ENCODE results near the gene NXT1. TPM values are rescaled to one million over a fixed set of nuclear protein-coding genes. Genes with fewer than 3 reads are reported as not detected.

NXT1 gene
- total RNA-seq, 1 experiment from 2014 or later = 123 TPM

DNA sequence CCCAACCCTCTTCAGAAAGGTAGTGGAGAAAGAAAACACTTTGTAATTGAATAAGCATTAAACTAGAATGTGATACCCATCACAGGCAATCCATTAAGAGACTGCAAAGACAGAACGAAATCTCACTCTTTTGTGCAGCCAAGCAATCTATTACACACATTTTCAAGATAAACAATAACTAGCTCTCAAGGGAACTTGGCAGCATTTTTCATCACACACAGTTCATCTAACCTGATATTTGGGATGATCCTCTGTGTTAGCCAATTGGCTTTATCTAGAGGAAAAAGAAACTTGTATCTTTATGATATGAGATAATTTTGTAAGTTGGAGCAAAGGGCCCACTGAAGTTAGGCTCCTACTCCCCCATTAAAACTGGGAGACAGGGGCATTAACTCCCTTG, 9.9 kb downstream of the NXT1 start:
- DNase-seq (ENCODE audit: low read depth) = no peak

DNA sequence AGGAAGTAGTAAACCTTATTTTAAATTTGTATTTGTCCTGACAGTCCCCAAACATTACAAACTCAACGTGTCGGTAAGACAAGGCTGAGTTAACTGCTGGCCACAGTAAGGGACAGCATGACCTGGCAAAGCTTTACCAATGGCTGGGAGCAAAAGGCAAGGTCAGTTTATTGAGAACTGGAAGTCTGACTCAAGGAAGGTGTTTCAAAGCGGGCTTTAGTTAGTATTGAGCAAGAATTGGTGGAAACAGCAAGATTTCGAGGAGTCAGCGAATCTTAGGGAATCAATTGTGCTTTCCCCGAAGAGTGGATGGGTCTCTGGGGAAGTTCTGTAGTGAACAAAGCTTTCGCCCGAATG, 10.5 kb downstream of the NXT1 start:
- peak; percentile 57 for DNase-seq (ENCODE audit: low read depth)

DNA sequence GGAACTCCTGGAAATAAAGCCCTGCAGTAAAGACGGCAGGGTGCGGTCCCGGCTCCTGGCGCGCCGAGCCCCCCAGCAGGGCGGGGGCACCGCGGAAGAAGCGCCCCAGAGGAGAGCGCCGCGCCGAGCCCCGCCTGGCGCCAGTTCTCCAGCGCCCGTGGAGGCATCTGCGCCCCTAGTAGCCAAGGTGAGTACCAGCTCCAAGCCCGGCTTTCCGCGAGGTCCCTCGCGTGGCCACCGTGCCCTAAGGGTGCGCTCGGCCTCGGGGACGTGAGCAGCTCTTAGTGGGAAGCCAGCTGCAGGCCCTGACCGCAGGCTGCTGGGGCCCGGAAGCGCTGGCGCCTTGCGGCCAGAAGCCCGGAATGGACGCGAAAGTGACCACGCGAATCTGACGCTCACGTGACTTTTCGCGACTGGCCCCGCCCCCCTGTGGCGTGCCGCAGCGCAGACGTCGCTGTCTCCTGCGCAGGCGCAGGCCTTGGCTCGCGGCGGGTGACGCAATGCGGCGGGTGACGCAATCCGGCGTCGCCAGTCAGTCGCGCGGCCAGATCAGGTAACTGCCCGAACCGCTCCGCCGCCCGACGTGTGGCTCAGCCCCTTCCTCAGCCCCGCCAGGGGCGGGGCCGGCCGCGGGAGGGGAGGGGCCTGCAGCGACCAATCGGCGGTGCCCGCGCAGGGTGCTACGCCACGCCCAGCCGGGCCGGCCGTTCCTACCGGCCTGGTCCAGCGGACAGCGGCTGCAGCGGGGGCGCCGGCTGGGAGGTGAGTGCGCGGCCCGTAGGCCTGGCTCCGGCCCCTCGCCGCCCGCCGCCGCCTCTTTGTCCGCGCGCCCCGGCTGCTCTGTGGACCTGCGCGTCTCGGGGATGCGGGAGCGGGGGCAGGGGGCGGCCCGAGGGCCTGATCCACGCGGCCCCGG, 11.1 kb downstream of the NXT1 start, which contains the start of gene GZF1:
GZF1 (plus strand) TSS at position 707 of the 916 bp plus-strand sequence. CDS start 2,202 bp downstream, outside the sequence.
- peak; percentile 98 for DNase-seq (ENCODE audit: low read depth)

DNA sequence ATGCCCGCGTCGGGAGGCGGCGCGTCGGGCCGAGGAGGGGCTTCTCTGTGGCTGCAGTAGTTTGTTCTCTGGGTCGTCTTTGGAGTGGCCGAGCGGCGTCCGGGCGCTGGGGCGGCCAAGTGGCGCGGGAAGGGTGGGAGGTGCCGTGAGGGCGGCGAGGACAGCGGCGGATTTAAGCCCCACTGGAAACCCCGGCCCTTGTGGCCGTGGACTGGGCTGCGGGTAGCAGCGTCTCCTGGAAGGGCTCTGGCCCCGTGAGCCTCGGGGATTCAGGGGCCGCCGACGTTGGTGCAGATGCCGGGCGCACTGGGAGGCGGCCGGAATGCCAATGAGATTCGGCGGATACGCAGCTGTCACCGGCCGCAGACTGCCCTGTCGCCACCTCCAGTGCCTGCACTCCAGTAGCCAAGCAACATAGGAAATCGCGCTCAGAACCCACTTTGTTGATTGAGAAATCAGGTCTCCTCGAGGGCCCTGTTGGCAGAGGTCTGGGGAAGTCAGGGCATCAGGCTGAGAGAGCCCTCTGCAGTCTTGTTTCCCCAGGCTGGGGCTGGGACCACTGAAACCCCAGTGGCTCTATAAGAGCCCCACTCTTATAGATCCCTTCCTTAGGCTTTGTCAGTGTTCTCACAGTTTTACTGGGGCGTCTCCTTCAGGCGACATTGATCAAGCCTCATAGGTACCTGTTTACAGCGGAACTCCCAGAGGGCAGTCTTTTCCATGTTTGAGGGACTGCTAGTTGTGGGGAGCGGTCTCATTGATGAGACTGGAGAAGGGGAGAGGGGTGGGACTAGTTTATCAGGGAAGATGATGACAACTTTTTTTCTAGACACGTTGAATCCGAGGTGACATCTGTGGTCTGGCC, 12.0 kb downstream of the NXT1 start:
- DNase-seq (ENCODE audit: low read depth) = peak; percentile 61

DNA sequence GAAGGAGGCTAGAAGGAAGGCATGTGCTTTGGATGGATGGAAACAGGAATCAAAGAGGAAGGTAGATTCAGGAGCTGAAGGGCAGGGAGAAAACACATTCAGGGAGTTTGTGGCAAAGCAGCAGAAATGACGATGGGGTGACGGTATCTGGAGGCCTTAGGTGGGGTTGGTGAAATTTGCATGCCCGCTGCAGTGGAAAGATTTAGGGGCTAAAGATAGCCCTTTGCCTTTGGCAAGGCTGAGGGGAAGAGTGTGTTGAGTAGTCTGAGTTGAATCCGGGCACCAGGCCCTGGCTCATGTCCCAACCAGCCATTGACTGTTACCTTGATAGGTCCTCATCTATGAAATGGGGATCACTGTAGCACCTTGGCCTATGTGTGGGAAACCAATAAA, 12.7 kb downstream of the NXT1 start:
- DNase-seq (ENCODE audit: low read depth) = peak; percentile 43

DNA sequence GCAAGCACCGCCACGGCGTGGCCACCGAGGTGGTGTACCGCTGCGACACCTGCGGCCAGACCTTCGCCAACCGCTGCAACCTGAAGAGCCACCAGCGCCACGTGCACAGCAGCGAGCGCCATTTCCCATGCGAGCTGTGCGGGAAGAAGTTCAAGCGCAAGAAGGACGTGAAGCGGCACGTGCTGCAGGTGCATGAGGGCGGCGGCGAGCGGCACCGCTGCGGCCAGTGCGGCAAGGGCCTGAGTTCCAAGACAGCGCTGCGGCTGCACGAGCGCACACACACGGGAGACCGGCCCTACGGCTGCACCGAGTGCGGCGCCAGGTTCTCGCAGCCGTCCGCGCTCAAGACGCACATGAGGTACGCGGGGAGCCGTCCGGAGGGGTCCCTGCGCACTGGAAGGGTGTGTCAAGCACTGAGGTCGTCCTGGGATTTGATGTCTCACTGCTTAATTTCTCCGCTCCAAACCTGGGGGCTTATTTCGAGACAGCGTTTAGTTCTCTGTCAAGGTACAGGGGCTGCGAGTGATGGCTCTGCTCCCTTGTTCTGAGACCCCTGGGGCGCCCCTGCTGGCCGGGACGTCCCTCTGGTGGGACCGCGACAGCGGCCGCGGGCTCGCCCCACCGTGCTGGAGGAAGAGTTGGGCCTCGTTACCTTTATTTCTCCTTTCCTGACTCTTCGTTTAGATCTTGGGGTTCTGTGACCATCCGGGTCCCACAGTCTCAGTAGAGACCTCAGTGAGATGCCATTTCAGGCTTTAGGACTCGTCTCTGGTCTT, 15.0 kb downstream of the NXT1 start:
- DNase-seq (ENCODE audit: low read depth) = no peak

DNA sequence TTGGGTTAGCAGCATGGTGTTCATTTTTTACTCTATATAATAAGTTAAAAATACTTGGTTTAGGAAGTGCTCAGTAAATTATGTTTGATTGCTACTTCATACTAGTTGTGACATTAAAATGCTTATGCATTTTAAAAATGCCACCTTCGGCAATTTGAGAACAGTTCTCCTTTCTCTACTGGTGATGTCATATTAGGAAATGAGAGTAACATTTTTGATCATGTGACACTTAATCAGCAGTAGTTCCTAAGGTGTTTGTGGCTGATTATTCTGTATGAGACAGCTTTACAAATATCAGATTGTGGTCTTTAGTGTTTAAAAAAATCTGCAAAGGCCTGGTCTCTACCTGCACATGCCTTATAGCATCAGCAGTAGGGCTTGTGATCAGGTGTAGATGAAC, 15.8 kb downstream of the NXT1 start:
- peak; percentile 29 for DNase-seq (ENCODE audit: low read depth)

DNA sequence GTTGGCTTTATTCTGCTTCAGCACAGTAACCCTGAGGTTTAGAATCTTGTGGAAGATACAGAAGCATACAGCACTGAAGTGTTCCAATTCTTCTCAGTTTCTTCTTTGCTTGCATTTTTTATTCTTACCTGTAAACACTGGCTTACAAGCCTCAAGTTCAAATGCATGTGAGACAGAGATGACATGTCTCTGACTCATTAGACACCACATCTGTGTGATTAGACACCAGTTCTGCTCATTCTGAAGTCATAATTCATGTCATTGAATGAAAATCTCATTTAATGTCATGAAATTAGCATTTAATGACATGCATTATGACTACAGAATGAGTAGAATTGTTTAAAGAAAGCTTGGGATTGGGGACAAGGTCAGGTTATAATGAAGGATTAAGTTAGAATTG, 17.2 kb downstream of the NXT1 start:
- DNase-seq (ENCODE audit: low read depth) = peak; percentile 74

DNA sequence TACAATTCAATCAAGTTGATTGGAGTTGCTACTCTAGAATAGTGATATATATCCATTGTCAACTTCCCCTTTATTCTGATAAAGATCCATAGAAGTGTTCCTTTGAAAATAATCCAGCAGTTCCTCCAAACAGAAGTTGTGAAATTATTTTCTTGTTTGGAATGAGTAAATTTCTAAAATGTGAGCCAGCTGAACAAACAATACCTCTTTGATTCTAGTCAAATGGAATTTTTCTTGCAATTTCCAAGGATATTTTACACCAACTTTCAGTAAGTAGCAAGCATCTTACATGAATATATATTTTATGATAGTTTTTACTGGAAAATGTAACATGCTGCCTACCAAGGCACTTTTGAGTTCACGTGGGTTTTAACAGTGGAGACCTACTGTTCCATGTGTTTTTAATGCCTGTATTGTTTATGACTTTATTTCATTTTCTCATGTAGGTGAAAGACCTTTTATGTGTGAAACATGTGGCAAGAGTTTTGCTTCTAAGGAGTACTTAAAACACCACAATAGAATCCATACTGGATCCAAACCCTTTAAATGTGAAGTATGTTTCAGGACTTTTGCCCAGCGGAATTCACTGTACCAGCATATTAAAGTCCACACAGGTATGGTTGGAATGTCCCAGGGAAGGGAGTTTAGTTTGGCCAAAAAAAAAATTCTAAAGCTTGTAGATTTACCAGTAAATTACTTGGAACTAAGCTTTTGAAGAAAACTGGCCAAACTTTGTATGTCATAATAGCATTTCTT, 17.9 kb downstream of the NXT1 start:
- no peak for DNase-seq (ENCODE audit: low read depth)

DNA sequence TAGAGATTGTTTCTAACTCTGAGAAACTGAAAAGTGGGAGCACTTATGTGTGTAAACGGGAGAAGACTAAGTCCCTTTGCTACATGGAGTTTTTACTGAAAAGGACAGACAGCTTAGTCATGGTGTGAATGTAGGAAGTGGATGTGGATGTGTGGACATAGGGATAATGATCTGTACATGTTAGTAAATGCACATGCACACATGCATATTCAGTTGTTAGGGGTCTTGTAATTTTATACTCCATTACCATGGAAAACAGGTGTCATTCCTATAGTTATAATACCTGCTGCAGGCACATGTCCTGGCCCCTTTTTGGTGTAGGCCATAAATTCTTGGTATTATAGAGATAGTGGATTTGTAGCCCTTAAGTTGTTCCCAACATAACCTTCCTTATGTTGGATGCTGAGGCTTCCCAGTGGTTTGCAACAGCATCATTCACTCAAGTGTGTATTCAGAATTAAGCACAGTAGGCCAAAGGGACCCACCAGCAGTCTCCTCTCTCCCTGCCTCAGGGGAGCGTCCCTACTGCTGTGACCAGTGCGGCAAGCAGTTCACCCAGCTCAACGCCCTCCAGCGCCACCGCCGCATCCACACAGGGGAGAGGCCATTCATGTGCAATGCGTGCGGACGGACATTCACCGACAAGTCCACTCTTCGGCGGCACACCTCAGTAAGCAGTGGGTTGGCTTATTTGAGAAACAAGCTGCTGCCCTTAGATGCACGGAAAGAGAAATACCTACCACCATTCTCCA, 18.7 kb downstream of the NXT1 start:
- no peak for DNase-seq (ENCODE audit: low read depth)

DNA sequence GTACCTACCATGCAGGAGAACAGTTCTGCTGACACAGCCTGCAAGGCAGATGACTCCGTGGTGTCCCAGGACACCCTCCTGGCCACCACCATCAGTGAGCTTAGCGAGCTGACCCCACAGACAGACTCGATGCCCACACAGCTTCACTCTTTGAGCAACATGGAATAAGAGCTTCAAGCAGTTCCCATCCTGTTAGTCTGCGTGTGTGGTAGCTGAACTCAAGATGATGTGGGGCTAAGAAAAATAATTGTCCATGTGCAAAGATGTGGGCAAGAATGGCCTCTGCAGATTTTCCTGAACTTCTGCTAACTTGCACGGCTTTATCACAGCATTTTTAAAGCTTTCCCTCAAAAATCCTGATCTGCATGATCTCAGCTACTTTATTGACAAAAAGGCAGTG, 19.7 kb downstream of the NXT1 start:
- DNase-seq (ENCODE audit: low read depth) = no peak

DNA sequence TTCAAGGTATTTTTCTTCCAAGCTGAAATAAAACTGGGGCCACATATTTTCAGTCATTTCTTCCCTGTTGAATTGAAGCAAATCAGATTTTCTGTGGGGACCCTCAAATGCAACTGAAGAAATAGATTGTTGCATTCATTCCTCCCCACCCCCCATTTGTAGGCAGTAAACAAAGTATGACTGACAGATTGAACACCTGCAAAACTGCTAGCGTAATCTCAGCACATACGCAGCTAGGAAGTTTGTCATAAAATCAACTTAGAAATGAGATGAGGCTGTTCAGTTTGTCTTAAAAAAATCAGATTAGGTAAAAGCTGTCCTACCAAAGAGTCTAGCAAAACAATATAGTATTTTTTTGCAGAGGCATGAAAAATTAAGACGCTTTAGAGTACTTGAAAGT, 20.3 kb downstream of the NXT1 start:
- no peak for DNase-seq (ENCODE audit: low read depth)

DNA sequence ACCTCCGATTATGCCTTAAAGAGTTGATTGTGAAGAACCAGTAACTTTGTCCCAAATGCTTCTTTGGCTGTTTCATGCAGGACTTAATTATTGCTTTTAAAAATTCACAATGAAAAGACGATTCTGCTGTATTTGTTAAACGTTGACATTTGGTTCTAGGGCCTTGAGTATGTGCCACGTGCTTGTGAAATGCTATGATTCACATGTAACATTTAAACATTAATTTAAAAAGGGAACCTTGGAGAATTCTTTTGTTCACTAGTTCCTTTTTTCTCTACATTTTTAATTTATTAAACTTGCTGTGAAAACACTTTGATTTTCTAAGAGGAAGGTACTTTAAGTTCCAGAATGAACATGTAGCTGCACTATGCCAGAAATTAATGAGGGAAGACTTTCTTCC, 20.9 kb downstream of the NXT1 start:
- no peak for DNase-seq (ENCODE audit: low read depth)

DNA sequence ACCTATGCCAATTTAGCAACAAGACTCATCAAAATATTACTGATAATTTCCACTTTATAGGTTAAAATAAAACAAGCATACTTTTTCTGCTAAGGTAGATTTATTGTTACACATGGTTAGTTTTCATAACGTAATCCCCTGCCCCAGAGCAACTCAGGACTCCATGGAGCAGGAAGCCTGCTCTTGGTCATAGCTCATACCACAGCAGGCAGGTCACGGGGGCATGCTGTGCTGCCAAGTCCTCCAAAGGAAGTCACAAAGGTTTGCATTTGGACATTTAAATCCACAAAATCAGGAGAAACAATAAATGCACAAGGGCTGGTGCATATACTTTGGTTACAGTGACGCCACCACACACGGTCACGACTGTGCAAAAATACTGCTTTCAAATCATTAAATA, 23.9 kb downstream of the NXT1 start:
- no peak for DNase-seq (ENCODE audit: low read depth)

DNA sequence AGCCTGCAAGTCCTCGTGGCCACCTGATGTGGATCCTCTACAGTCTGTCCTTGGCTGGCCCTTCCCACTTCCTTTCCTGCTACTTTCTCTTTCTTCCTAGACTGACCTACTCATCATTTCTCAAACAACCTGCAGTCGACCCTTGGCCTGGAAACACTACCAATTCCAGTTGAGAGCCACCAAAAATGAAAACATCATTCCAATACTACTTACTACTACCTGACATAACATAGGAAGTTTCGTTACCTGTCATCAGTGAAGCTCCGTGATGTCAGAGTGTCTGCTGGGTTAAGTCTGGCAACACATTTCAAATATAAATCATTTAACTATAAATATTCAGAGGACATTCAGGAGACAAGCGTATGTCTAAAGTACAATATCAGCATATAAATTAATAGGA, 25.2 kb downstream of the NXT1 start:
- no peak for DNase-seq (ENCODE audit: low read depth)

DNA sequence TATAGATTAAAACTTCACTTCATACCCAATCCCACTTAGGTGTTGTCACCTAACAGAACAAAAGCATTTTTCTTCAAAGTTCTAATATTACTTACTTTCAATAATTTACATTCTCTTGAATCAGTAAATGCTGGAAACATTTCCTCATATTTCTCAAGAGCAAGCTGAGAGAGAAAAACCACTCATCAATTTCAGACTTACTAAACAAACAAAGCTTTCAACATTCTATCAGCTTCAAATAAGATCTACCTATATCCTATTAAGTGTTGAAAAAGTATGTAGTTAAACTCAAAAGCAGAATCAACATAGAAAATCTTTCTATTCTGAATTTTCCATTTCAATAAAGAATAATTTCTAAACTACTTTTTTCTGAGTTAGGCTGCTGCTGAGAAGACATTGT, 29.2 kb downstream of the NXT1 start:
- no peak for DNase-seq (ENCODE audit: low read depth)

DNA sequence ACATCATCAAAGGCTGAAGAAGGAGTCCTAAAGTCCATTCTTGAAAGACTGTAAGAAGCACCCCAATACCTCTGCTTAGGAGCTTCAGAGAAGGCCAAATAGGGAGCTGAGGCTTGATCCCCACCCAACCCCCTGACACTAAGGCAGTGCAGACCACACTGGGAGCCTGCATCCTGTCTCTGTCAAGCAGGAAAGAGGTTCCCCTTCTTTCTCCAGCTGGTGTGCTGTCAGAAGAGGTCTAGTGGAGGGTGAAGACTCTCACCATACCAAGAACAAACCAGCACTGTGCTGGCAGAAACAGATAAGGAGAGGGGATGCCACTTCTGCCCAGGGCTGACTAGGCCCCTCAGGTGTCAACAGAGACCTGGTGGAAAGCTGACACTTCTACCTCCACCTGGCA, 31.3 kb downstream of the NXT1 start:
- DNase-seq (ENCODE audit: low read depth) = no peak

DNA sequence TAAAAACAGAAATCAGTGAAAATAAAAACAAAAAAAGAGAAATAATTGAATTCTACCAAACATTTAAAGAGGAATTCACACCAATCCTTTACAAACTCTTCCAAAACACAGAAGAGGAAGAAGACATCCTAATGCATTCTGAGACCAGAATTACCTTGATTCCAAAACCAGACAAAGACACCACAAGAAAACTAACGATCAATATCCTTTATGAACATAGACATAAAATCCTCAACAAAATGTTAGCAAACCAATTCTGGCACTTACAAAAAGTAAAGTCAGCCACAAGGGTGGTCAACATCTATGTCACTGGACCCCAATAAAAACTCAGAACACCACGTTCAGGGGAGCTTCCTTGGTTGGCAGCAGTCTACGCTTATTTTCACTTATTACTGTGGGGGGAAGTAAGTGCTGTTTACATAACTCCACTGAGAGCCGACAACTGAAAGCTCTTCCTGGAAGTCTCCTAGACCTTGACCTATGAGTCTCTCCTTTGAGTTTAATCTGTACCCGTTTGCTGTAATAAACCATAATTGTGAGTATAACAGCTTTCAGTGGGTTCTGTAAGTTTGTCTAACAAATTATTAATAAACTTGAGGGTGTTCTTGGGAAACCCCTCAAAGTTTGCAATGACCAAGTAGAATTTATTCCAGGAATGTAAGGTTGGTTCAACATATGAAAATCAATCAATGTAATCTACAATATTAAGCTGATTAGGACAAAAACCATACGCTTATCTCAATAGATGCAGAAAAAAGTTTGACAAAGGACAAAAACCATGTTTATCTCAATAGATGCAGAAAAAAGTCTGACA, 35.9 kb downstream of the NXT1 start:
- no peak for DNase-seq (ENCODE audit: low read depth)

DNA sequence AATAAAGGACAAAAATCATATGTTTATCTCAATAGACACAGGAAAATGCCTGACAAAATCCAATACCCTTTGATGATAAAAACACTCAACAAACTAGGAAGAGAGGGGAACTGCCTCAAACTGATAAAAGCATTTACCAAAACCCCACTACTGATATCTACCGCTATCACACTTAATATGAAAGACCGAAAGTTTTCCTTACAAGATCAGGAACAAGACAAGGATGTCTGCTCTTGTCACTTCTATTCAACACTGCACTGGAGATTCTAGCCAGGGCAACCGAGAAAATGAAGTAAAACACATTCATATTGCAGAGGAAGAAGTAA, 36.5 kb downstream of the NXT1 start:
- DNase-seq (ENCODE audit: low read depth) = no peak

Data from M059J (cell line).